Neural crest cell (in vitro differentiated cells): ENCODE data around the gene NME3. TPM values are rescaled to one million over a fixed set of nuclear protein-coding genes. Genes with fewer than 3 reads are reported as not detected.

ENCODE experiments used
- DNase-seq: peaks from one replicate; pipeline ENCODE4 v3.0.0; 2021; ENCODE audit warnings: low read depth, mixed read lengths, low spot score
- H3K27ac Mint-ChIP-seq: one replicate; pipeline ENCODE4 v1.8.0; 2021; ENCODE audit warnings: mild to moderate bottlenecking, mixed read lengths; ENCODE audit not compliant: unreplicated experiment
- H3K27me3 Mint-ChIP-seq: 2 replicates; pipeline ENCODE4 v1.8.0; 2021; ENCODE audit warnings: low read depth, mild to moderate bottlenecking, mixed read lengths
- H3K36me3 Mint-ChIP-seq: 2 replicates; pipeline ENCODE4 v1.8.0; 2021; ENCODE audit warnings: low read depth, mild to moderate bottlenecking, mixed read lengths
- H3K4me1 Mint-ChIP-seq: 2 replicates; pipeline ENCODE4 v1.8.0; 2021; ENCODE audit warnings: mixed read lengths
- H3K4me3 Mint-ChIP-seq: one replicate; pipeline ENCODE4 v1.8.0; 2021; ENCODE audit warnings: mild to moderate bottlenecking, mixed read lengths
- H3K9me3 Mint-ChIP-seq: 2 replicates; pipeline ENCODE4 v1.8.0; 2021; ENCODE audit warnings: mixed read lengths
- CTCF ChIP-seq: fragments of 200-600 bp; sonication (generic); conservative IDR thresholded peaks from 2 replicates; pipeline ENCODE4 v1.5.0; 2021; ENCODE audit warnings: antibody characterized with exemption, mild to moderate bottlenecking
- total RNA-seq: library from RNA; stranded (reverse); gene quantifications from 2 replicates; pipeline ENCODE4 v1.2.1, GENCODE V29; 2021

Gene NME3
- total RNA-seq, 1 donor from 2014 or later = 35.0 TPM

GRCh38 chr16:1768061-1768766, 3.1 kb downstream of the NME3 start:
- Mint-ChIP-seq H3K27ac (no peak overlapping the region), H3K36me3 (peaks cover 6% of the 10 kb centered on the region), H3K4me3 (peak overlapping the region; percentile 47), H3K9me3 (no peaks in the 10 kb centered on the region), H3K4me1 (peaks cover 8% of the 10 kb centered on the region), H3K27me3 (peaks cover 6% of the 10 kb centered on the region)
- DNase-seq = no peak
- no peak for TF ChIP-seq CTCF

- H3K9me3 Mint-ChIP-seq = no peaks in the 10 kb centered on the region
- no peak for TF ChIP-seq CTCF
- no peak overlapping the region for H3K27ac Mint-ChIP-seq
- H3K27me3 Mint-ChIP-seq = peaks cover 6% of the 10 kb centered on the region
- no peak for DNase-seq
- peak overlapping the region; percentile 69 for H3K4me3 Mint-ChIP-seq
- peaks cover 7% of the 10 kb centered on the region for H3K4me1 Mint-ChIP-seq
- H3K36me3 Mint-ChIP-seq = peaks cover 6% of the 10 kb centered on the region
These were observed 4.0 kb downstream of the NME3 start for GRCh38 chr16:1767116-1767994.

GRCh38 chr16:1766701-1767100, 4.6 kb downstream of the NME3 start:
- H3K36me3 Mint-ChIP-seq = no peaks in the 10 kb centered on the region
- no peak for DNase-seq
- H3K4me3 Mint-ChIP-seq = peak overlapping the region; percentile 69
- H3K27ac Mint-ChIP-seq = no peak overlapping the region
- H3K4me1 Mint-ChIP-seq = peaks cover under 1% of the 10 kb centered on the region
- H3K27me3 Mint-ChIP-seq = peaks cover 3% of the 10 kb centered on the region
- no peaks in the 10 kb centered on the region for H3K9me3 Mint-ChIP-seq
- no peak for TF ChIP-seq CTCF

- H3K4me1 Mint-ChIP-seq = no peaks in the 10 kb centered on the region
- H3K36me3 Mint-ChIP-seq = peaks cover 1% of the 10 kb centered on the region
- H3K4me3 Mint-ChIP-seq = peak overlapping the region; percentile 23
- H3K9me3 Mint-ChIP-seq = no peaks in the 10 kb centered on the region
- TF ChIP-seq CTCF = no peak
- no peak overlapping the region for H3K27ac Mint-ChIP-seq
- H3K27me3 Mint-ChIP-seq = peaks cover 3% of the 10 kb centered on the region
- no peak for DNase-seq
These were observed 5.1 kb downstream of the NME3 start for GRCh38 chr16:1766231-1766630.

- H3K9me3 Mint-ChIP-seq = no peaks in the 10 kb centered on the region
- peaks cover 3% of the 10 kb centered on the region for H3K36me3 Mint-ChIP-seq
- H3K27me3 Mint-ChIP-seq = peaks cover 3% of the 10 kb centered on the region
- H3K27ac Mint-ChIP-seq = no peak overlapping the region
- no peak for TF ChIP-seq CTCF
- peak overlapping the region; percentile 23 for H3K4me3 Mint-ChIP-seq
- no peak for DNase-seq
- no peaks in the 10 kb centered on the region for H3K4me1 Mint-ChIP-seq
These were observed 5.5 kb downstream of the NME3 start for GRCh38 chr16:1765826-1766225.
